Panc1 (cell line): Measurements from ENCODE around the gene VEGFA. TPM values are rescaled to one million over a fixed set of nuclear protein-coding genes. Genes with fewer than 3 reads are reported as not detected.

Experiments
- total RNA-seq: library from RNA; stranded (reverse); gene quantifications from one replicate; pipeline ENCODE4 v1.2.1, GENCODE V29; 2021; ENCODE audit not compliant: unreplicated experiment

VEGFA gene
- total RNA-seq, 1 experiment from 2014 or later: 98.7 TPM

Other genes with a start within 250 kb of the VEGFA start
- 86.4 TPM for gene XPO5, start 194.2 kb upstream of the VEGFA start, total RNA-seq
- 28.4 TPM for gene POLH, start 194.0 kb upstream of the VEGFA start, total RNA-seq
- gene GTPBP2, start 140.9 kb upstream of the VEGFA start, total RNA-seq: 59.4 TPM
- 44.2 TPM for gene MAD2L1BP, start 134.4 kb upstream of the VEGFA start, total RNA-seq
- 0.28 TPM for gene RSPH9, start 125.2 kb upstream of the VEGFA start, total RNA-seq
- gene MRPS18A, start 82.4 kb upstream of the VEGFA start, total RNA-seq: 45.8 TPM